ENCODE results near the gene USP47. TPM values are rescaled to one million over a fixed set of nuclear protein-coding genes. Genes with fewer than 3 reads are reported as not detected.
A peak's percentile ranks its signal among the peaks of the same experiment; 100 is the strongest.

Gene USP47
- total RNA-seq, 1 experiment from 2014 or later, result 50.4 TPM

- DNase-seq, result no peak
- no peaks in the 10 kb centered on the region for H3K4me1 ChIP-seq
- peaks cover 7% of the 10 kb centered on the region for H3K4me1 Mint-ChIP-seq (ENCODE audit: low read depth, unreplicated experiment)
- H3K27ac Mint-ChIP-seq (ENCODE audit: unreplicated experiment), result peak overlapping the region; percentile 61
- intact Hi-C loops (cut with micrococcal nuclease; ENCODE audit: unreplicated experiment), result no loop called here
- peaks cover 88% of the 10 kb centered on the region for H3K36me3 Mint-ChIP-seq (ENCODE audit: insufficient read depth, unreplicated experiment)
- peaks cover 6% of the 10 kb centered on the region for H3K36me3 ChIP-seq (ENCODE audit: control insufficient read depth, insufficient read depth, low read length)
- BruUV-seq (replicated peaks), result TSS peak; percentile 71
- TF ChIP-seq, protein P1, sequence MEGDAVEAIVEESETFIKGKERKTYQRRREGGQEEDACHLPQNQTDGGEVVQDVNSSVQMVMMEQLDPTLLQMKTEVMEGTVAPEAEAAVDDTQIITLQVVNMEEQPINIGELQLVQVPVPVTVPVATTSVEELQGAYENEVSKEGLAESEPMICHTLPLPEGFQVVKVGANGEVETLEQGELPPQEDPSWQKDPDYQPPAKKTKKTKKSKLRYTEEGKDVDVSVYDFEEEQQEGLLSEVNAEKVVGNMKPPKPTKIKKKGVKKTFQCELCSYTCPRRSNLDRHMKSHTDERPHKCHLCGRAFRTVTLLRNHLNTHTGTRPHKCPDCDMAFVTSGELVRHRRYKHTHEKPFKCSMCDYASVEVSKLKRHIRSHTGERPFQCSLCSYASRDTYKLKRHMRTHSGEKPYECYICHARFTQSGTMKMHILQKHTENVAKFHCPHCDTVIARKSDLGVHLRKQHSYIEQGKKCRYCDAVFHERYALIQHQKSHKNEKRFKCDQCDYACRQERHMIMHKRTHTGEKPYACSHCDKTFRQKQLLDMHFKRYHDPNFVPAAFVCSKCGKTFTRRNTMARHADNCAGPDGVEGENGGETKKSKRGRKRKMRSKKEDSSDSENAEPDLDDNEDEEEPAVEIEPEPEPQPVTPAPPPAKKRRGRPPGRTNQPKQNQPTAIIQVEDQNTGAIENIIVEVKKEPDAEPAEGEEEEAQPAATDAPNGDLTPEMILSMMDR (IDR thresholded peaks at IDR 0.05; ENCODE audit: insufficient read depth in 1 of 2, low read depth in 1 of 2, low read length in 1 of 2, severe bottlenecking in 1 of 2, unreplicated experiment in 1 of 2), result no peak
- H3K4me3 Mint-ChIP-seq (ENCODE audit: unreplicated experiment), result no peak overlapping the region
- H3K27me3 ChIP-seq (replicated peaks; ENCODE audit: control insufficient read depth, insufficient read depth, low read length), result no peaks in the 10 kb centered on the region
- no peaks in the 10 kb centered on the region for H3K27me3 Mint-ChIP-seq (ENCODE audit: insufficient read depth, unreplicated experiment)
- CTCF ChIA-PET, result interaction anchor here (0.7 to 0.9 kb wide), 2 partner anchors 28 to 80 kb away, joined by 3 read pairs; no protein-coding TSS in a partner anchor
- H3K9me3 ChIP-seq, result no peaks in the 10 kb centered on the region
- H3K4me3 ChIP-seq (ENCODE audit: low read depth, low read length), result no peak overlapping the region
- POLR2A ChIA-PET, result no interaction called here
- H3K9me3 Mint-ChIP-seq (ENCODE audit: unreplicated experiment), result no peaks in the 10 kb centered on the region
These were observed 122.3 kb downstream of the USP47 start for GRCh38 chr11:11963842-11964773.

DNA sequence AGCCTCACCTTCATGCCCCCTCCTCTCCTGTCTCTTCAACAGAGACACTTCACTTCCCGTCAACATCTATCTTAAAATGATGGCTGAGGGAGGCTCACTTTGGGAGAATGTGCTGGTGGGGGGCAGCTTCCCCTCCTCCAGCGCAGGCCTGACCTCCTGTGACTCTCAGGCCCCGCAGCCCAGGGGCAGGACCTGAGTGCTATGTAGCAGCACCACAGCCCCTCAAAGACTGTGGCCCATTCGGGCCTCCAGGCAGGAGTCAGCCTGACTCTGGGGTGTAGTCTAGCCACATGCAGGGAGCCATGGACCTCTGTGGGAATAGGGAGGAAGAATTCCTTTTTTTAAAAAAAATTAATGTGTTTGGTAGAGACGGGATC, 123.0 kb downstream of the USP47 start:
- ChIA-PET CTCF (interaction anchor here (0.9 kb wide), 1 partner anchor 29 kb away, joined by 3 read pairs; no protein-coding TSS in a partner anchor), POLR2A (no interaction called here)
- H3K27me3 ChIP-seq (replicated peaks; ENCODE audit: control insufficient read depth, insufficient read depth, low read length), result no peaks in the 10 kb centered on the region
- Mint-ChIP-seq H3K36me3 (ENCODE audit: insufficient read depth, unreplicated experiment) (peaks cover 88% of the 10 kb centered on the region), H3K4me1 (ENCODE audit: low read depth, unreplicated experiment) (peaks cover 7% of the 10 kb centered on the region), H3K9me3 (ENCODE audit: unreplicated experiment) (no peaks in the 10 kb centered on the region), H3K4me3 (ENCODE audit: unreplicated experiment) (no peak overlapping the region), H3K27me3 (ENCODE audit: insufficient read depth, unreplicated experiment) (no peaks in the 10 kb centered on the region), H3K27ac (ENCODE audit: unreplicated experiment) (peak overlapping the region; percentile 61)
- H3K36me3 ChIP-seq (ENCODE audit: control insufficient read depth, insufficient read depth, low read length), result peaks cover 9% of the 10 kb centered on the region
- H3K9me3 ChIP-seq, result no peaks in the 10 kb centered on the region
- intact Hi-C loops (cut with micrococcal nuclease; ENCODE audit: unreplicated experiment), result no loop called here
- H3K4me3 ChIP-seq (ENCODE audit: low read depth, low read length), result no peak overlapping the region
- no peak for DNase-seq
- TF ChIP-seq, protein P1 (IDR thresholded peaks at IDR 0.05; ENCODE audit: insufficient read depth in 1 of 2, low read depth in 1 of 2, low read length in 1 of 2, severe bottlenecking in 1 of 2, unreplicated experiment in 1 of 2), result no peak
- BruUV-seq (replicated peaks), result no TSS peak
- no peaks in the 10 kb centered on the region for H3K4me1 ChIP-seq

- Mint-ChIP-seq H3K4me3 (ENCODE audit: unreplicated experiment) (no peak overlapping the region), H3K36me3 (ENCODE audit: insufficient read depth, unreplicated experiment) (peaks cover 89% of the 10 kb centered on the region), H3K27me3 (ENCODE audit: insufficient read depth, unreplicated experiment) (no peaks in the 10 kb centered on the region), H3K27ac (ENCODE audit: unreplicated experiment) (peak overlapping the region; percentile 5), H3K9me3 (ENCODE audit: unreplicated experiment) (no peaks in the 10 kb centered on the region), H3K4me1 (ENCODE audit: low read depth, unreplicated experiment) (peaks cover 11% of the 10 kb centered on the region)
- intact Hi-C loops (cut with micrococcal nuclease; ENCODE audit: unreplicated experiment), result no loop called here
- BruUV-seq (replicated peaks), result no TSS peak
- no peak overlapping the region for H3K4me3 ChIP-seq (ENCODE audit: low read depth, low read length)
- TF ChIP-seq, protein P1 (IDR thresholded peaks at IDR 0.05; ENCODE audit: insufficient read depth in 1 of 2, low read depth in 1 of 2, low read length in 1 of 2, severe bottlenecking in 1 of 2, unreplicated experiment in 1 of 2), result no peak
- H3K4me1 ChIP-seq, result peaks cover 1% of the 10 kb centered on the region
- H3K36me3 ChIP-seq (ENCODE audit: control insufficient read depth, insufficient read depth, low read length), result peaks cover 9% of the 10 kb centered on the region
- H3K9me3 ChIP-seq, result no peaks in the 10 kb centered on the region
- ChIA-PET CTCF (no interaction called here), POLR2A (no interaction called here)
- no peak for DNase-seq
- H3K27me3 ChIP-seq (replicated peaks; ENCODE audit: control insufficient read depth, insufficient read depth, low read length), result no peaks in the 10 kb centered on the region
These were observed 123.4 kb downstream of the USP47 start for GRCh38 chr11:11965192-11965591.
